GM18507 (cell line): ENCODE data around the gene PLAC8L1.

Source experiments
- DNase-seq: peaks from one replicate; pipeline ENCODE4 v3.0.0; 2011; ENCODE audit warnings: low read depth; ENCODE audit not compliant: insufficient read length; ENCODE audit errors: extremely low spot score
- FAIRE-seq: peaks from 2 replicates; lab custom pipeline; 2011; peaks lifted over from hg19 to GRCh38; lab: Jason Lieb, UNC

The PLAC8L1 gene

DNA sequence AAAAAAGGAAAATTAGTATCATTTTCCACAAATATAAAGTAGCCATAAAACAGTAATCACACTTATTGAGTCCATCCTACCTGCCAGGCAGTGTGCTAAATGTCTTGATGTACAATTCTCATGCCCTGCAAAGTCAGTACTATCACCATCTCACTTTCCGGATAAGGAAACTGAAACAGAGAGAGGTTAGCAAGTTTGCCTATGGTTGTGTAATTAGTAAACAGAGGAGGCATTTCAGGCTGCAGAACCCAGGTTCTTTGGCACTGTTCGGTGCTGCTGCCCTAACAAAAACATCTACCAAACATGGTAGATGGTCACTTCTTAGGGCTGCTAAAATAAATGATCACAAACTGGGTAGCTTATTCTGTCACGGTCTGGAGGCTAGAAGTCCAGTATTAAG is 22.6 kb downstream of the PLAC8L1 start:
- FAIRE-seq, result peak; percentile 91

GRCh38 chr5:146081556-146081955 is 23.8 kb downstream of the PLAC8L1 start:
- FAIRE-seq (no peak), DNase-seq (no peak)

More for the DNA sequence above, 22.6 kb downstream of the PLAC8L1 start:
- peak; percentile 9 for DNase-seq

GRCh38 chr5:146079695-146080373 is 25.5 kb downstream of the PLAC8L1 start:
- no peak for FAIRE-seq
- DNase-seq, result no peak

- no peak for FAIRE-seq
These were observed 26.8 kb downstream of the PLAC8L1 start for GRCh38 chr5:146078566-146078965.

DNA sequence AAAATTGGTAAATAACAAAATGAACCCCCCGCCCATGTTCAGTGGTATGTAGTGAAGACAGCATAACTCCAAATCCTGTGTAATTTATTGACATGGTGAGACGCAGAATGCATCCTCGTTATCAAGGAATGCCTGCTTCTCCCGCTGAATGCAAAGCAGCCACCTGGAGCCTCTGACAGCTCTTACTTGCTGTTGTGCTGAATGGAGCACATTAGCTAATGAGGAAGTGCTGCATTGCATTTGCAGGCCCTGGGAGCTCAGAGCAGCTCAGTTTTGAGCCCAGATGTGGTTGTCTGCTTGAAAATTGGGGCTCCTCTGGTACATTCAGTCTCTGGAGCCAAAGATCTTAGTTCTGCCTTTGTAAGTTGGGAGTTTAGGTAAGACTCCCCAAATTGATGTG is 28.9 kb downstream of the PLAC8L1 start:
- no peak for DNase-seq
- no peak for FAIRE-seq

More at GRCh38 chr5:146078566-146078965, 26.8 kb downstream of the PLAC8L1 start:
- no peak for DNase-seq

GRCh38 chr5:146076028-146076427 is 29.3 kb downstream of the PLAC8L1 start:
- DNase-seq (no peak), FAIRE-seq (no peak)

DNA sequence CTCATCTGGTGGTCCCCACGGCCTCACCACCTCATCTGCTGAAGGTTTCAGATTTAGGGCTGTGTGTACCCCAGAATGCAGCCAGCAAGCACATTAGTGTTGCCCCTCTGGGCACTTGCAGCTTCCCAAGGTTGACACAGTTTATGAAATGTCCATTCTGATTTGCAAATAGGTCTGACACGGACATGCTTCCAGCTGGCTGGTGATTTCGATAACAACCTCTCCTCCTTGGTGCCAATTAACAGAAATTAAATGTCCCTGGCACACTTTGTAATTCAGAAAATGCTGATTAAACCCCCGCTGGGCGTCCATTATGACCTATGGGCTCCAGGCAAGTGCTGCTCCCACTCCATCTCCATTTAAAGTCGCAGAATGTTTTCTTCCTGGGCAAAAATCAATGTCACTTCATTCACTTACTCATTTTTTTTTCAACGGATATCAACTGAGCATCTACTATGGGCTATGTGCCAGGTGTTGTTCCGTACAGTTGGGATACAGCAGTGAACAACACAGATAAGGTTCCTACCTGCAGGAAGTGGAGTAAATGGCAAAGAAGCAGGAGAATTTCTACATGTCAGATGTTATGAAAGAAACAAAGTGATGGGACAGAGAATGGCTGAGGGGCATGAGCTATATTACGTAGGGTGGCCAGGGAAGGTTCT is 32.0 kb downstream of the PLAC8L1 start:
- DNase-seq (no peak), FAIRE-seq (no peak)

DNA sequence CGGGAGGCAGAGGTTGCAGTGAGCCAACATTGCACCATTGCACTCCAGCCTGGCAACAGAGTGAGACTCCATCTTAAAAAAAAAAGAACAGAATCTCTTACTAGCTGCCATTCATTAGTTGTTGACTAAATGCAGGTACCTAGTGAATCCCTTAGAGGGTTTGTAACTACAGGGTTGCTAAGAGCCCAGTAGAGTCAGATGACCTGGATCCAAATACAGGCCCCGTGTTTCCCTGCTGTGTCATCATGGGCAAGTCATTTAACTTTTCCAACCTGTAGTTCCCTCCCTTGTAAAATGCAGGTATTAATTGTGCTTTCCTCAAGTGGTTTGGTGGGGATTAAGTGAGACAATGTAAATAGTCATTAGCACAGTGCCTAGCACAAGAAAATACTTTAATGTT is 32.8 kb downstream of the PLAC8L1 start:
- DNase-seq, result no peak
- no peak for FAIRE-seq

GRCh38 chr5:146071171-146071570 is 34.2 kb downstream of the PLAC8L1 start:
- DNase-seq (no peak), FAIRE-seq (no peak)

GRCh38 chr5:146070746-146071145 is 34.6 kb downstream of the PLAC8L1 start:
- FAIRE-seq (no peak), DNase-seq (no peak)

GRCh38 chr5:146069780-146070099 is 35.6 kb downstream of the PLAC8L1 start:
- DNase-seq (no peak), FAIRE-seq (peak; percentile 39)

GRCh38 chr5:146068977-146069779 is 36.2 kb downstream of the PLAC8L1 start:
- no peak for DNase-seq
- no peak for FAIRE-seq

DNA sequence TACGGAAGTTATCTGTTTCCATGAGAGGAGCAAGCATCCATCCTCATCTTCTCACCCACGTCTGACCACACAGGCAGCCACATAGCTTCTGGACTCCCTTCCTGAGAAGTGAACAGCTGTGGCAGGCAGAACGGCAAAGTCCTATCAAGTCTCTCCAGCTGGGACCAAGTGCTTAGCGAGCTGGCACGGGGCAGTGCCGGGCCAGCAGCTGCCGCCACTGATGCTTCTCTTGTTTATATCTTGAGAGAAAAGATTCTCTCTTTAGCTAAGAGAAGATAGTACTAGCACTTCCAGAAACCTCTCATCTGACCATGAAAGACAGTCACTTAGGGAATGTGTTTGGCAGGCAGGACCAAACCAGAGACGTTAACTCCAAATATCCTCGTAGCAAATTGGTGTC is 37.2 kb downstream of the PLAC8L1 start:
- DNase-seq, result no peak
- FAIRE-seq, result no peak

- no peak for FAIRE-seq
- DNase-seq, result no peak
These were observed 38.4 kb downstream of the PLAC8L1 start for GRCh38 chr5:146066968-146067367.

GRCh38 chr5:146060221-146060585 is 45.2 kb downstream of the PLAC8L1 start:
- FAIRE-seq, result no peak
- no peak for DNase-seq

DNA sequence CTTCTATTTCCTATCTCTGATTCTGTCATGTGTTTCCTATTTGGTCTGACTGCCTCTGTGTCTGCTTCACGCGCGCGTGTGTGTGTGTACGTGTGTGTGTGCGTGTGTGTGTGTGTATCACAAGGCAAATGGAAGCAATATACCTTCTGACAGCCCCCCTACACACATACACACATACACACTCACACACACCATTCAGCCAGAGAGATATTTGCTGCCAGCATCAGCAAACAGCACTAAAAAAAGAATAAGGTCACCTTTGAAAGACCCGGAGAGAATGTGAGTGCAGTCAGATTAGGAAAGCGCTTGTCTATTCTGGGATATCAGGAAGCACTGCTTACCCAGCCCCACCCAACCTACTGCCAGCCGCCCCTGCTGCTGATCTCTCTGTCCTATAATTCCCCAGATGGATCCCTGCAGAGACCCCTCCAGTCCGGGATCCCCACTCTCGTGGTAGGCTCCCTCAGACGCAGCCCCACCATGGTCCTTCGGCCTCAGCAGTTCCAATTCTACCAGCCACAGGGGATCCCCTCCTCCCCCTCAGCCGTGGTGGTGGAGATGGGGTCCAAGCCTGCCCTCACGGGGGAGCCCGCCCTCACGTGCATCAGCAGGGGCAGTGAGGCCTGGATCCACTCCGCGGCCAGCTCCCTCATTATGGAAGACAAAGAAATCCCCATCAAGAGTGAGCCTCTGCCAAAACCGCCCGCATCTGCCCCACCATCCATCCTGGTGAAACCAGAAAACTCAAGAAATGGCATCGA is 45.7 kb downstream of the PLAC8L1 start:
- DNase-seq (no peak), FAIRE-seq (no peak)

DNA sequence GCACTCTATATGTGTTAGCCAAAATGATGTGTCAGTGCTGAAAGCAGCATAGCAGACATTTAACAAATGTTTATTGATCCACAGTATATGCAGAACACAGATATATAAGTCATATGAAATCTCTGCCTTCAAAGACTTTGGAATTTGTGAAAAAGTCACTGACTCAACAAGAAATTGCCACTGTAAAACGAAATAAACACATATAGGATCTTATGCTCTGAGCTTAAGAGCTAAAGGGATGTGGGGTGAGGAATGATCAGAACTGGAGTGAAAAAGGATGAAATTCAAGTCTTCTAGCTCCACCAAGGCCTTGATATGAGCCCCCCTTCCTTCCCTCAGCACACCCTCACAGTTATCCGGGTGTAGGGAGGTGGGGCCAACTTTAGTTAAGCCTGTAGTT is 49.9 kb downstream of the PLAC8L1 start:
- DNase-seq, result no peak
- no peak for FAIRE-seq

DNA sequence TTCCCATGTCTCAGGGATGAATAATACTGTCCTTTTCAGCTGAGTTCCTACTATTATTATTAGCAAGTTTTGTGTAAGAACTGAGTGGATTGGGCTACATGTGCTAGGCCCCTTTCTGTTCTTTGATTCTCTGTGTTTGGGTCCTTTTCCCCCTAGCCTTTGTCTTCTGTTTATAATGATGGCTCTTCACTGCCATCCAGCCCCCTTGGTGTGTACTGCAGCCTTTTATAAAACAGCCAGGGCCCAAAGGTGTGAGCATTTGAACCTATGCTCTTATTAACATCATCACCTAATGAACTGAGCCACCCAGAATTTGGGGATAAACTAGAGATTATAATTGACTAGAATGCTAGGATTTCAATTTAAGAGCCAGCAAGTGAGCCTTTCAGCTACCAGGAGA is 52.6 kb downstream of the PLAC8L1 start:
- FAIRE-seq, result no peak
- DNase-seq, result no peak

DNA sequence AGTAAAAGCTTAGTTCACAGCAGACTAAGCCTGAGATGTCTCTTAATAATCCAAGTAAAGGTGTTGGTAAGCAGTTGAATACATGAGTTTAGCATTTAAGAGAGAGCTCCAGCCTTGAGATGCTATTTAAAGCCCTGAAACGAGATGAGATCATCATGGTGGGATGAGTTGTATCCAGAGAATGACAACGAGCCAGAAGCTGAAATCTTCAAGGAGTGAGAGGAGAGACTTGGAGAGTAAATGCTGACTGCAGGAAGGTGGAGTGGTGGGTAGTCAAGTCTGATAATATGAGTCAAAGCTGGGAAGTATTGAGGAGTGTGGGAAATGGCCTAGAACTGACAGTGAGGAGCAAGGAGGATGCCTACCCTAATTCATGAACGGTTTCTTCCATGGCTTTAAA is 53.7 kb downstream of the PLAC8L1 start:
- no peak for DNase-seq

GRCh38 chr5:146050086-146050485 is 55.3 kb downstream of the PLAC8L1 start:
- DNase-seq (no peak), FAIRE-seq (no peak)

More for the DNA sequence above, 53.7 kb downstream of the PLAC8L1 start:
- no peak for FAIRE-seq
